NCI-H748 treated with DMSO at 0.1 percent for 48 hours (cell line): ENCODE measurements around the gene SYT15B.
"Not testable (repeated sequence)": the region's sequence is repeated elsewhere in the genome, so short reads cannot be mapped to it uniquely, and the experiment has no call there.

Experiments
- DNase-seq: peaks from one replicate; lab custom pipeline; 2025; lab: John Stamatoyannopoulos, UW

The SYT15B gene

GRCh38 chr10:47763554-47764175 is at the start of gene SYT15B:
Gene SYT15B (minus strand): TSS chr10:47763592. CDS start chr10:47762640, 952 bp downstream.
- not testable (repeated sequence) for DNase-seq

- DNase-seq, result not testable (repeated sequence)
Observed at GRCh38 chr10:47779590-47779989, 16.2 kb upstream of the SYT15B start.

- DNase-seq, result peak; percentile 11
Observed at GRCh38 chr10:47775361-47776231, 12.2 kb upstream of the SYT15B start.

GRCh38 chr10:47770745-47771144 is 7.4 kb upstream of the SYT15B start:
- DNase-seq, result not testable (repeated sequence)

- not testable (repeated sequence) for DNase-seq
Observed at GRCh38 chr10:47768578-47769115, 5.3 kb upstream of the SYT15B start.

GRCh38 chr10:47768085-47768484 is 4.7 kb upstream of the SYT15B start:
- DNase-seq, result not testable (repeated sequence)

- not testable (repeated sequence) for DNase-seq
Observed at GRCh38 chr10:47767236-47767635, 3.8 kb upstream of the SYT15B start.

GRCh38 chr10:47765232-47765631 is 1.8 kb upstream of the SYT15B start:
- DNase-seq, result not testable (repeated sequence)

- DNase-seq, result not testable (repeated sequence)
Observed at GRCh38 chr10:47762674-47763553, 478 bp downstream of the SYT15B start.

- not testable (repeated sequence) for DNase-seq
Observed at GRCh38 chr10:47758855-47759254, 4.5 kb downstream of the SYT15B start.

- DNase-seq, result not testable (repeated sequence)
Observed at GRCh38 chr10:47756169-47756568, 7.2 kb downstream of the SYT15B start.

- DNase-seq, result not testable (repeated sequence)
Observed at GRCh38 chr10:47753871-47754270, 9.5 kb downstream of the SYT15B start.

GRCh38 chr10:47753176-47753575 is 10.2 kb downstream of the SYT15B start:
- DNase-seq, result not testable (repeated sequence)

GRCh38 chr10:47751821-47752220 is 11.6 kb downstream of the SYT15B start:
- DNase-seq, result not testable (repeated sequence)

- not testable (repeated sequence) for DNase-seq
Observed at GRCh38 chr10:47750360-47750759, 13.0 kb downstream of the SYT15B start.

- not testable (repeated sequence) for DNase-seq
Observed at GRCh38 chr10:47746780-47747376, 16.5 kb downstream of the SYT15B start.

- DNase-seq, result not testable (repeated sequence)
Observed at GRCh38 chr10:47744881-47745280, 18.5 kb downstream of the SYT15B start.

GRCh38 chr10:47743611-47744550 is 19.5 kb downstream of the SYT15B start:
- DNase-seq, result not testable (repeated sequence)

GRCh38 chr10:47740868-47741267 is 22.5 kb downstream of the SYT15B start:
- DNase-seq, result not testable (repeated sequence)

- not testable (repeated sequence) for DNase-seq
Observed at GRCh38 chr10:47730911-47731310, 32.5 kb downstream of the SYT15B start.
